Liver (tissue), 3 donors: Measurements from ENCODE around the gene LIPE.

Experiments used
- FOXA1 ChIP-seq: IDR thresholded peaks from 2 replicates; pipeline ENCODE4 v1.6.1; 2016; ENCODE audit warnings: antibody characterized with exemption
- RAD21 ChIP-seq, 2 donors: IDR thresholded peaks; 2 replicates each; pipeline ENCODE4 v1.6.1; 2016; ENCODE audit warnings: antibody characterized with exemption in 2 of 2, mild to moderate bottlenecking in 2 of 2
- TF ChIP-seq, protein P1 (sequence below): IDR thresholded peaks from 2 replicates; pipeline ENCODE4 v1.6.1; 2016; ENCODE audit warnings: antibody characterized with exemption
- TF ChIP-seq, protein P2 (sequence below): fragments of 150-350 bp; IDR thresholded peaks from 2 replicates; pipeline ENCODE4 v1.5.1; 2017; ENCODE audit warnings: improper control_type of control experiment, low read depth, low read length; ENCODE audit not compliant: missing input control
- TF ChIP-seq, protein P3 (sequence below): IDR thresholded peaks from 2 replicates; pipeline ENCODE4 v1.6.1; 2016; ENCODE audit warnings: antibody characterized with exemption
- donor health status: healthy.
- donor health status: healthy.

GRCh38 chr19:42427313-42427712 is at the start of gene LIPE:
- TF ChIP-seq, protein P1, sequence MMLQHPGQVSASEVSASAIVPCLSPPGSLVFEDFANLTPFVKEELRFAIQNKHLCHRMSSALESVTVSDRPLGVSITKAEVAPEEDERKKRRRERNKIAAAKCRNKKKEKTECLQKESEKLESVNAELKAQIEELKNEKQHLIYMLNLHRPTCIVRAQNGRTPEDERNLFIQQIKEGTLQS = no peak
- TF ChIP-seq, protein P2, sequence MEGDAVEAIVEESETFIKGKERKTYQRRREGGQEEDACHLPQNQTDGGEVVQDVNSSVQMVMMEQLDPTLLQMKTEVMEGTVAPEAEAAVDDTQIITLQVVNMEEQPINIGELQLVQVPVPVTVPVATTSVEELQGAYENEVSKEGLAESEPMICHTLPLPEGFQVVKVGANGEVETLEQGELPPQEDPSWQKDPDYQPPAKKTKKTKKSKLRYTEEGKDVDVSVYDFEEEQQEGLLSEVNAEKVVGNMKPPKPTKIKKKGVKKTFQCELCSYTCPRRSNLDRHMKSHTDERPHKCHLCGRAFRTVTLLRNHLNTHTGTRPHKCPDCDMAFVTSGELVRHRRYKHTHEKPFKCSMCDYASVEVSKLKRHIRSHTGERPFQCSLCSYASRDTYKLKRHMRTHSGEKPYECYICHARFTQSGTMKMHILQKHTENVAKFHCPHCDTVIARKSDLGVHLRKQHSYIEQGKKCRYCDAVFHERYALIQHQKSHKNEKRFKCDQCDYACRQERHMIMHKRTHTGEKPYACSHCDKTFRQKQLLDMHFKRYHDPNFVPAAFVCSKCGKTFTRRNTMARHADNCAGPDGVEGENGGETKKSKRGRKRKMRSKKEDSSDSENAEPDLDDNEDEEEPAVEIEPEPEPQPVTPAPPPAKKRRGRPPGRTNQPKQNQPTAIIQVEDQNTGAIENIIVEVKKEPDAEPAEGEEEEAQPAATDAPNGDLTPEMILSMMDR = no peak
- TF ChIP-seq, protein P3, sequence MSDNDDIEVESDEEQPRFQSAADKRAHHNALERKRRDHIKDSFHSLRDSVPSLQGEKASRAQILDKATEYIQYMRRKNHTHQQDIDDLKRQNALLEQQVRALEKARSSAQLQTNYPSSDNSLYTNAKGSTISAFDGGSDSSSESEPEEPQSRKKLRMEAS = no peak
- TF ChIP-seq RAD21 (IDR thresholded peaks at IDR 0.05) (no peak), FOXA1 (no peak)
